Measurements from ENCODE around the gene MYF5.
"Not testable (repeated sequence)": the region's sequence is repeated elsewhere in the genome, so short reads cannot be mapped to it uniquely, and the experiment has no call there.

The MYF5 gene

GRCh38 chr12:80716696-80717469 is at the start of gene MYF5:
Gene MYF5, plus strand, starts transcription at chr12:80716912. Its CDS starts 152 bp downstream, at chr12:80717064.
- no peak for DNase-seq

- no peak for DNase-seq
These were observed 46.5 kb upstream of the MYF5 start for GRCh38 chr12:80670214-80670613.

- DNase-seq = not testable (repeated sequence)
These were observed 40.6 kb upstream of the MYF5 start for GRCh38 chr12:80676042-80676636.

GRCh38 chr12:80676856-80677255 is 39.9 kb upstream of the MYF5 start:
- DNase-seq = no peak

- no peak for DNase-seq
These were observed 38.7 kb upstream of the MYF5 start for GRCh38 chr12:80677994-80678393.

GRCh38 chr12:80679346-80680131 is 37.2 kb upstream of the MYF5 start:
- DNase-seq = no peak

GRCh38 chr12:80681287-80681686 is 35.4 kb upstream of the MYF5 start:
- DNase-seq = no peak

- DNase-seq = no peak
These were observed 34.9 kb upstream of the MYF5 start for GRCh38 chr12:80681786-80682185.

- no peak for DNase-seq
These were observed 32.6 kb upstream of the MYF5 start for GRCh38 chr12:80684077-80684495.

- no peak for DNase-seq
These were observed 26.6 kb upstream of the MYF5 start for GRCh38 chr12:80690090-80690489.

- no peak for DNase-seq
These were observed 26.2 kb upstream of the MYF5 start for GRCh38 chr12:80690513-80690912.

GRCh38 chr12:80692114-80692513 is 24.6 kb upstream of the MYF5 start:
- DNase-seq = no peak

GRCh38 chr12:80697270-80697887 is 19.3 kb upstream of the MYF5 start:
- no peak for DNase-seq

GRCh38 chr12:80698256-80698655 is 18.5 kb upstream of the MYF5 start:
- no peak for DNase-seq

- DNase-seq = no peak
These were observed 17.7 kb upstream of the MYF5 start for GRCh38 chr12:80698847-80699542.

GRCh38 chr12:80700327-80700726 is 16.4 kb upstream of the MYF5 start:
- no peak for DNase-seq

GRCh38 chr12:80701388-80701787 is 15.3 kb upstream of the MYF5 start:
- DNase-seq = no peak

GRCh38 chr12:80702889-80703805 is 13.6 kb upstream of the MYF5 start:
- DNase-seq = no peak

GRCh38 chr12:80704420-80704819 is 12.3 kb upstream of the MYF5 start:
- DNase-seq = no peak

GRCh38 chr12:80707126-80707829 is 9.4 kb upstream of the MYF5 start, which contains the start of gene MYF6:
Gene MYF6, plus strand, starts transcription at chr12:80707634. Its CDS starts 86 bp downstream, at chr12:80707720.
- DNase-seq = no peak

- no peak for DNase-seq
These were observed 8.9 kb upstream of the MYF5 start for GRCh38 chr12:80707830-80708258.

All from hematopoietic multipotent progenitor cell treated with erythropoietin and hydrocortisone succinate and interleukin-3 and kit ligand, for 4 days (in vitro differentiated cells).